ENCODE data around the gene CREBBP. TPM values are rescaled to one million over a fixed set of nuclear protein-coding genes. Genes with fewer than 3 reads are reported as not detected.

The CREBBP gene
- polyA plus RNA-seq, 2 of the 4 experiments (the other 2 are of a cell fraction): 8.0 to 13.4 TPM

DNA sequence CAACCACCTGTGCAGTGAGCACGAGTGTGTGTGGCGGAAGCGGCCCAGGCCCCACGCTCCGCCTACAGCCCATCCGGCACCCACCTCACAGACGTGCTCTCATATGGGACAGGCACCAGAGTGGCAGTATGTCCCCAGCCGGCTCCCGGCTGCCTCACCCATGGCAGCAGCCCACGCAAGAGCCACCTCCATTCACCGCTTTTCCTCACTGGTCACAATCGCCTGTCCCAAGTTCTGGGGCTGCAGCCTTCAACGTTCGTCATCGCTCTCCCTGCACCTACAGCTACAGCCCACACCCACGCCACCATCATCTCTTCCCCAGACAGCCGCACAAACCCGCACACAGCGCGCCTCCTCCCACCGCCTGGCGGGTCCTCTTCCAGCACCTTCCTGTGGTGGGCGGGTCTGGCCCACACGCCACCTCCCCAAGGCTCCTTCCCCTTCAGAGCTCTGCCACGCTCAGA lies 145.7 kb downstream of the CREBBP start:
- no peak overlapping the region for H3K4me3 ChIP-seq
- 98% methylated on average over 25 of the region's 25 CpGs for WGBS (ENCODE audit: missing lambda C conversion rate)
- TF ChIP-seq EP300 (IDR thresholded peaks at IDR 0.05) (no peak), NPAS2 (CRISPR knock-in tag; IDR thresholded peaks at IDR 0.05; ENCODE audit: borderline replicate concordance) (no peak), FOXS1 (CRISPR knock-in tag; IDR thresholded peaks at IDR 0.05) (no peak), RFX5 (IDR thresholded peaks at IDR 0.05) (no peak), CHD4 (IDR thresholded peaks at IDR 0.05; ENCODE audit: borderline replicate concordance) (no peak), EHF (CRISPR knock-in tag; IDR thresholded peaks at IDR 0.05) (no peak), ZFP36 (IDR thresholded peaks at IDR 0.05; ENCODE audit: borderline replicate concordance, partially characterized antibody) (no peak), MAZ (IDR thresholded peaks at IDR 0.05; ENCODE audit: borderline replicate concordance, low read depth, low read length) (no peak), TP53 (CRISPR knock-in tag; IDR thresholded peaks at IDR 0.05) (no peak), HOXB5 (CRISPR knock-in tag; IDR thresholded peaks at IDR 0.05) (no peak), MAFK (IDR thresholded peaks at IDR 0.05; ENCODE audit: partially characterized antibody) (no peak)
- TF ChIP-seq, protein P1, sequence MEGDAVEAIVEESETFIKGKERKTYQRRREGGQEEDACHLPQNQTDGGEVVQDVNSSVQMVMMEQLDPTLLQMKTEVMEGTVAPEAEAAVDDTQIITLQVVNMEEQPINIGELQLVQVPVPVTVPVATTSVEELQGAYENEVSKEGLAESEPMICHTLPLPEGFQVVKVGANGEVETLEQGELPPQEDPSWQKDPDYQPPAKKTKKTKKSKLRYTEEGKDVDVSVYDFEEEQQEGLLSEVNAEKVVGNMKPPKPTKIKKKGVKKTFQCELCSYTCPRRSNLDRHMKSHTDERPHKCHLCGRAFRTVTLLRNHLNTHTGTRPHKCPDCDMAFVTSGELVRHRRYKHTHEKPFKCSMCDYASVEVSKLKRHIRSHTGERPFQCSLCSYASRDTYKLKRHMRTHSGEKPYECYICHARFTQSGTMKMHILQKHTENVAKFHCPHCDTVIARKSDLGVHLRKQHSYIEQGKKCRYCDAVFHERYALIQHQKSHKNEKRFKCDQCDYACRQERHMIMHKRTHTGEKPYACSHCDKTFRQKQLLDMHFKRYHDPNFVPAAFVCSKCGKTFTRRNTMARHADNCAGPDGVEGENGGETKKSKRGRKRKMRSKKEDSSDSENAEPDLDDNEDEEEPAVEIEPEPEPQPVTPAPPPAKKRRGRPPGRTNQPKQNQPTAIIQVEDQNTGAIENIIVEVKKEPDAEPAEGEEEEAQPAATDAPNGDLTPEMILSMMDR (IDR thresholded peaks at IDR 0.05): no peak
- TF ChIP-seq, protein P2, sequence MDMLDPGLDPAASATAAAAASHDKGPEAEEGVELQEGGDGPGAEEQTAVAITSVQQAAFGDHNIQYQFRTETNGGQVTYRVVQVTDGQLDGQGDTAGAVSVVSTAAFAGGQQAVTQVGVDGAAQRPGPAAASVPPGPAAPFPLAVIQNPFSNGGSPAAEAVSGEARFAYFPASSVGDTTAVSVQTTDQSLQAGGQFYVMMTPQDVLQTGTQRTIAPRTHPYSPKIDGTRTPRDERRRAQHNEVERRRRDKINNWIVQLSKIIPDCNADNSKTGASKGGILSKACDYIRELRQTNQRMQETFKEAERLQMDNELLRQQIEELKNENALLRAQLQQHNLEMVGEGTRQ (IDR thresholded peaks at IDR 0.05): no peak
- H3K9me3 ChIP-seq: no peaks in the 10 kb centered on the region
- H3K4me2 ChIP-seq: no peak overlapping the region
- no peak for DNase-seq (ENCODE audit: low read depth in 1 of 2, low spot score in 1 of 2)
- H3K4me1 ChIP-seq: no peaks in the 10 kb centered on the region
- FAIRE-seq: no peak
- ChIA-PET CTCF (interaction anchor here (1.1 kb wide), 1 partner anchor 11 kb away, joined by 3 read pairs; no protein-coding TSS in a partner anchor), POLR2A (no interaction called here)
- H3K27ac ChIP-seq: no peak overlapping the region
- ATAC-seq: no peak

DNA sequence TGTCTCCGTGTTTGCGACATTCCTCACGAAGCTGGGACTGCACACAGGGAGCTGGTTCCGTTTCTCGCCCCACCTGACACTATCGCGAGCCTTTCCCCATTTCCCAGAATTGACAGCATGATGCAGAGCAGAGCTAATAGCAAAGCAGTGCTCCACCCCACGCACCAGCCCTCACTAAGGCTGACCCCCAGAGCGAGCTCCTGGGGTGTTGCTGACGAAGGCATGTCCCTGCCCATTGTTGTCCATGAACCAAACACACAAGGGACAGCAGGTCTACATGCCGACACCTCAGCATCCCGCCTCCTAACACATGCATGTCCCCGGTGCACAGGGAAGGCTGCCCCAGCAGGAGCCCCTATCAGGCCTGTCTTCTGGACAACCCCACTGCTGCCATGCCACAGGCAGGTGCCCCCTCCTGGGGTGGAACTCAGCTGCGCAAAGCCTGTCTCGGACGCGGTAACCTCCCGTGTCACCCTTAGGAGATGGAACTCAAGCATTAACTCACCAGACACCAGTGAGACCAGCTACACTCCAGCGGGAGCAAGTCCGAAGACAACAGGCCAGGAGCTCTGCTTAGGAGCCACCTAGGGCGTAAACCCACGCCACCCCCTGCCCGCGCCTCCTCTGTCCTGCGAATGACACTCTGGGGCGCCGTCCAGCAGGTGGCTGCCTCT lies 146.3 kb downstream of the CREBBP start:
- CTCF ChIA-PET: interaction anchor here (1.1 kb wide), 1 partner anchor 10 kb away, joined by 3 read pairs; no protein-coding TSS in a partner anchor
- WGBS (ENCODE audit: missing lambda C conversion rate): 95% methylated on average over 27 of the region's 27 CpGs
- no peak for ATAC-seq
- Histone ChIP-seq H3K4me3 (no peak overlapping the region), H3K4me1 (no peaks in the 10 kb centered on the region), H3K27ac (no peak overlapping the region), H3K9me3 (no peaks in the 10 kb centered on the region), H3K4me2 (no peak overlapping the region)
- TF ChIP-seq EHMT2 (IDR thresholded peaks at IDR 0.05; ENCODE audit: low read depth) (no peak), CEBPB (IDR thresholded peaks at IDR 0.05) (no peak), NFE2L2 (conservative IDR thresholded peaks at IDR 0.05; ENCODE audit: low read length) (no peak), HOXB5 (CRISPR knock-in tag; IDR thresholded peaks at IDR 0.05) (no peak)
- TF ChIP-seq, protein P1 (IDR thresholded peaks at IDR 0.05): no peak
- FAIRE-seq: no peak
- no peak for DNase-seq (ENCODE audit: low read depth in 1 of 2, low spot score in 1 of 2)
- POLR2A ChIA-PET: no interaction called here

DNA sequence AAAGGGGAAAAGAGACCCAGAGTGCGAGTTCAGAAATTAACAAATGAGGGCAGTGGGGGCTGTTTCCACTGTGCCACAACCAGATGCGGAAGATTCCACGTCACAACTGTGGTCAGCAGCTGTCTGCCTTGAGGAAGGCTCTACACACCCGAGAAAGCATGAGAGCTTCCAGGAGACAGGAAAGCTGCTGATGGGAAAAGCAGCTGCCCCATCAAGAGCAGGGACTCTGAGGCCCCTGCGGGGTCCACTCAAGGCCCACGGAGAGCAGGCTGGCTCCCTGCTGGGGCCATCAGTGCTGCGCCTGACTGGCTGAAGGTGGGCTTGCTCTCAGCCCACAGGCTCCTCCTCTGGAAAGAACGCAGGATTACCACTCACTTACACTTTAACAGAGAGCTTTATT lies 148.3 kb downstream of the CREBBP start:
- ChIA-PET POLR2A (no interaction called here), CTCF (interaction anchor here (1.5 kb wide), 1 partner anchor 8 kb away, joined by 3 read pairs; no protein-coding TSS in a partner anchor)
- 89% methylated on average over 8 of the region's 8 CpGs for WGBS (ENCODE audit: missing lambda C conversion rate)
- DNase-seq (ENCODE audit: low read depth in 1 of 2, low spot score in 1 of 2) (no peak), ATAC-seq (no peak), FAIRE-seq (no peak)
- no peaks in the 10 kb centered on the region for H3K9me3 ChIP-seq
- TF ChIP-seq, protein P3, sequence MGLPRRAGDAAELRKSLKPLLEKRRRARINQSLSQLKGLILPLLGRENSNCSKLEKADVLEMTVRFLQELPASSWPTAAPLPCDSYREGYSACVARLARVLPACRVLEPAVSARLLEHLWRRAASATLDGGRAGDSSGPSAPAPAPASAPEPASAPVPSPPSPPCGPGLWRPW (IDR thresholded peaks at IDR 0.05): no peak
- TF ChIP-seq RFX5 (IDR thresholded peaks at IDR 0.05): no peak
- TF ChIP-seq HOXB13 (CRISPR knock-in tag; IDR thresholded peaks at IDR 0.05; ENCODE audit: low read depth): no peak
- TF ChIP-seq, protein P4, sequence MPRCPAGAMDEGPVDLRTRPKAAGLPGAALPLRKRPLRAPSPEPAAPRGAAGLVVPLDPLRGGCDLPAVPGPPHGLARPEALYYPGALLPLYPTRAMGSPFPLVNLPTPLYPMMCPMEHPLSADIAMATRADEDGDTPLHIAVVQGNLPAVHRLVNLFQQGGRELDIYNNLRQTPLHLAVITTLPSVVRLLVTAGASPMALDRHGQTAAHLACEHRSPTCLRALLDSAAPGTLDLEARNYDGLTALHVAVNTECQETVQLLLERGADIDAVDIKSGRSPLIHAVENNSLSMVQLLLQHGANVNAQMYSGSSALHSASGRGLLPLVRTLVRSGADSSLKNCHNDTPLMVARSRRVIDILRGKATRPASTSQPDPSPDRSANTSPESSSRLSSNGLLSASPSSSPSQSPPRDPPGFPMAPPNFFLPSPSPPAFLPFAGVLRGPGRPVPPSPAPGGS (IDR thresholded peaks at IDR 0.05): no peak
- TF ChIP-seq, protein P5, sequence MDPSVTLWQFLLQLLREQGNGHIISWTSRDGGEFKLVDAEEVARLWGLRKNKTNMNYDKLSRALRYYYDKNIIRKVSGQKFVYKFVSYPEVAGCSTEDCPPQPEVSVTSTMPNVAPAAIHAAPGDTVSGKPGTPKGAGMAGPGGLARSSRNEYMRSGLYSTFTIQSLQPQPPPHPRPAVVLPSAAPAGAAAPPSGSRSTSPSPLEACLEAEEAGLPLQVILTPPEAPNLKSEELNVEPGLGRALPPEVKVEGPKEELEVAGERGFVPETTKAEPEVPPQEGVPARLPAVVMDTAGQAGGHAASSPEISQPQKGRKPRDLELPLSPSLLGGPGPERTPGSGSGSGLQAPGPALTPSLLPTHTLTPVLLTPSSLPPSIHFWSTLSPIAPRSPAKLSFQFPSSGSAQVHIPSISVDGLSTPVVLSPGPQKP (IDR thresholded peaks at IDR 0.05; ENCODE audit: low read depth, low read length): no peak
- no peak for TF ChIP-seq POLR2A (IDR thresholded peaks at IDR 0.05; ENCODE audit: low read length)
- TF ChIP-seq PHF8 (IDR thresholded peaks at IDR 0.05; ENCODE audit: borderline replicate concordance, low read depth): no peak
- TF ChIP-seq SMC3 (IDR thresholded peaks at IDR 0.05): no peak
- no peak for TF ChIP-seq TFCP2L1 (CRISPR knock-in tag; IDR thresholded peaks at IDR 0.05)
- no peak for TF ChIP-seq RARB (CRISPR knock-in tag; IDR thresholded peaks at IDR 0.05)
- TF ChIP-seq NFE2L2 (conservative IDR thresholded peaks at IDR 0.05; ENCODE audit: low read length): no peak
- no peak for TF ChIP-seq EHMT2 (IDR thresholded peaks at IDR 0.05; ENCODE audit: low read depth)
- H3K4me3 ChIP-seq: no peak overlapping the region
- no peak overlapping the region for H3K4me2 ChIP-seq
- no peaks in the 10 kb centered on the region for H3K4me1 ChIP-seq
- no peak overlapping the region for H3K27ac ChIP-seq

Data from A549 (cell line).